Measurements from ENCODE around the gene NTRK3.

GRCh38 chr15:87949151-87949574, 307.4 kb downstream of the NTRK3 start:
- no peak for TF ChIP-seq EZH2 (IDR thresholded peaks at IDR 0.05)
- no peak for TF ChIP-seq POLR2AphosphoS5 (IDR thresholded peaks at IDR 0.05; ENCODE audit: borderline replicate concordance, low read depth, low read length)

All from SK-N-MC (cell line).